GM19324 (cell line): Measurements from ENCODE around the gene QDPR.

Experiments
- ATAC-seq: cut with Tn5 transposase; IDR thresholded peaks from one replicate; pipeline ENCODE4 v1.9.1; 2021; ENCODE audit warnings: mild to moderate bottlenecking, moderate library complexity; ENCODE audit not compliant: unreplicated experiment, low FRiP score

The QDPR gene

GRCh38 chr4:17493619-17494018 lies 18.3 kb downstream of the QDPR start:
- ATAC-seq = no peak

GRCh38 chr4:17492876-17493275 lies 19.0 kb downstream of the QDPR start:
- ATAC-seq = no peak

- no peak for ATAC-seq
Measured at GRCh38 chr4:17492058-17492741, 19.7 kb downstream of the QDPR start.

- ATAC-seq = no peak
Measured at GRCh38 chr4:17491196-17491595, 20.7 kb downstream of the QDPR start.

GRCh38 chr4:17490575-17491059 lies 21.3 kb downstream of the QDPR start:
- no peak for ATAC-seq

GRCh38 chr4:17489721-17490120 lies 22.2 kb downstream of the QDPR start:
- ATAC-seq = no peak

GRCh38 chr4:17489123-17489522 lies 22.8 kb downstream of the QDPR start:
- no peak for ATAC-seq

- ATAC-seq = no peak
Measured at GRCh38 chr4:17482716-17483115, 29.2 kb downstream of the QDPR start.

GRCh38 chr4:17480955-17481354 lies 30.9 kb downstream of the QDPR start:
- no peak for ATAC-seq

- ATAC-seq = no peak
Measured at GRCh38 chr4:17480210-17480927, 31.5 kb downstream of the QDPR start.

GRCh38 chr4:17477774-17478472 lies 34.0 kb downstream of the QDPR start:
- no peak for ATAC-seq

GRCh38 chr4:17476853-17477252 lies 35.0 kb downstream of the QDPR start:
- no peak for ATAC-seq

GRCh38 chr4:17475481-17475880 lies 36.4 kb downstream of the QDPR start:
- no peak for ATAC-seq

- ATAC-seq = no peak
Measured at GRCh38 chr4:17469931-17470674, 41.8 kb downstream of the QDPR start.

- no peak for ATAC-seq
Measured at GRCh38 chr4:17468619-17469221, 43.2 kb downstream of the QDPR start.

GRCh38 chr4:17463606-17464005 lies 48.3 kb downstream of the QDPR start:
- ATAC-seq = no peak

GRCh38 chr4:17450269-17450804 lies 61.6 kb downstream of the QDPR start:
- ATAC-seq = no peak

GRCh38 chr4:17448689-17449088 lies 63.2 kb downstream of the QDPR start:
- ATAC-seq = no peak

- ATAC-seq = peak; percentile 97
Measured at GRCh38 chr4:17447675-17448298, 64.1 kb downstream of the QDPR start.

- no peak for ATAC-seq
Measured at GRCh38 chr4:17447056-17447455, 64.8 kb downstream of the QDPR start.
